NCI-H748 (cell line): Measurements from ENCODE around the gene EXO5.
"Not testable (repeated sequence)": the region's sequence is repeated elsewhere in the genome, so short reads cannot be mapped to it uniquely, and the experiment has no call there.

Source experiments
- DNase-seq: peaks from one replicate; lab custom pipeline; 2025; ENCODE audit not compliant: unreplicated experiment; lab: John Stamatoyannopoulos, UW

EXO5 gene

GRCh38 chr1:40553017-40553416 is 44.5 kb downstream of the EXO5 start:
- DNase-seq = no peak

DNA sequence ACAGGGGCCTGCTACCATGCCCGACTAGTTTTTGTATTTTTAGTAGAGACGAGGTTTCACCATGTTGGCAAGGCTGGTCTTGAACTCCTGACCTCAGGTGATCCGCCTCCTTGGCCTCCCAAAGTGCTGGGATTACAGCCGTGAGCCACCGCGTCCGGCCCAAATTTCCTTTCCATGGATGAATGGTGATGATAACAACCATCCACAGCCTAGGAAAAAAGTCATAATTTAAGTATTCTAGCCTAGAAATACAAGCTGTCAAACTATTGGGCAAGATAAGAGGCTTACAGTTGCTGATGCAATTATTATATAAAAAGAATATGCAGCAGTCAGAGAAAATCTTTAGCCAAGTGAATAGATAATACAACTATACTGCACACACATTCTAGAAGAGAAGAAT is 46.2 kb downstream of the EXO5 start:
- not testable (repeated sequence) for DNase-seq

DNA sequence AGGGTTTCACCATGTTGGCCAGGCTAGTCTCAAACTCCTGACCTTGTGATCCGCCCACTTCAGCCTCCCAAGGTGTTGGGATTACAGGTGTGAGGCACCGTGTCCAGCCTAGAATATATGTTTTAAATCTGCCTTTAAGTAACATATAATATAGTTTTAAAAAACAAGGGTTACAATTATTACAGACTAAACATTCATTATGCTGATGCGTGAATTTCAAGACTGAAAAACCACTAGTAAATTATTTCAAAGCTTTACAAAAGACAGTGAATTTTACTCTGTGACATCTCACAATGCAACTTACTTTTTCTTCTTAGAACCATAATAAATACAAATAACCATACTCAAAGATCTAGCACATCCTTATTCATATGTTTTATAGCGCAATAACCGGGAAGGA is 47.6 kb downstream of the EXO5 start:
- no peak for DNase-seq

GRCh38 chr1:40558241-40558640 is 49.7 kb downstream of the EXO5 start:
- not testable (repeated sequence) for DNase-seq

DNA sequence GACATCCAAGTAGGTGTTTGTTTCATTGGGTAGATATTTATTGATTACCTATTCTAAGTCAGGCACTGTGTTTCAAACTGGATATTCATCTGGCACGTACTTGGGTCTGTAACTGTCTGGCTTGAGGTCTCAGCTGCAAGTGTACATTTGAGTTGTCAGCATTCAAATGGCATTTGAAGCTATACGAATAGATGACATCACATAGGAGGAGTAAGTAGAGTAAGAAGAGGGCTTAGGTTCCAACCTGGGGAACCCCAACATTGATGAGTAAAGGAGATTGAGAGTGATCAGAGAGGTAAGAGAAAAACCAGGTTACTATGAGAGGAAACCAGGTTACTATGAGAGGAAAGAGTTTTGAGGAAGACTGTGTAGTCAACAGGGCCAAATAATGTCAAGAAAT is 53.6 kb downstream of the EXO5 start:
- no peak for DNase-seq

DNA sequence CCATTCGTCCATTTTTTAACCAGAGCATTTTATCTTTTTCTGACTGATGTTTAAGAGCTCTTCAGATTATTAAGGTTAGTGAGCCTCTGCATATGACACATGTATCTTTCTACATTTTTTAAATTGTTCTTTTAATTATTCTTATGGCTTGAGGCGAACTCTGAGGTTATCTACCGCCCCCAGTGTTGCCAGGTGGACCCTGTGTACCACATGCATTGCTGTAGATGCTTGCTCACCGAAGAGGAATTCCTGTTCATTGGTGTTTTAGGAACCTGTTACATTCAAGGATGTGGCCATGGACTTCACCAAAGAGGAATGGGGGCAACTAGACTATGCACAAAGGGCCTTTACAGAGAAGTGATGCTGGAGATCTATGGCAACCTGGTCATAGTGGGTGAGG is 54.7 kb downstream of the EXO5 start:
- no peak for DNase-seq

DNA sequence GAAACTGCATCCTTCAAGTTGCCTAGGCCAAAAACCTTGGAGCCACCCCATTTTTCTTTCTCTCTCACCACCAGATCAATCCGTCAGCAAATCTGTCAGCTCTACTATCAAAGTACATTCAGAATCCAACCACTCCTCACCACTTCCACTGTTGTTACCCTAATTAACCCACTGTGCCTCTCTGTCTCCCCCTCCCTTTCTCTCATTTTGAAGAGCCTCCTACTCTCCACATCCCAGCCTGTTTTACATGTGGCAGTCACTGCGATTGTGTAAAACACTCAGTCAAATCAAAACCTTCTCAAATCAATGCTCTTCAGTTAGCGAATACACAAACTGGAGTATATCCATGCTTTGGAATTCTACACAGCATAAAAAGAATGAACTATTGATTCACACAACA is 55.9 kb downstream of the EXO5 start:
- DNase-seq = no peak

DNA sequence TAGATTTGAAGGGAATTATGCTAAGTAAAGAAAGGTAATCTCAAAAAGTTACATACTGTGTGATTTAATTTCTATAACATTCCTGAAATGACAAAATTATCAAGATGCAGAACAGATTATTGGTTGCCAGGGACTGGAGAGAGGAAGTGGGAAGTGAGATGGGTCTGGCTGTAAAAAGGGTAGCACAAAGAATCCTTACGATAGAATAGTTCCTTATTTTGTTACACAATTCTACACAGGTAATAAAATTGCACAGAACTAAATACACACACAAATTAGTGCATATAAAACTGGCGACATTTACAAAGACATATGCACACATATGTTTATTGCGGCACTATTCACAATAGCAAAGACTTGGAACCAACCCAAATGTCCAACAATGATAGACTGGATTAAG is 56.3 kb downstream of the EXO5 start:
- no peak for DNase-seq
